NK-92 treated with Interleukin-12 subunit alpha and Interleukin-12 subunit beta, amount 100 ng/mL, for 24 hours (cell line): ENCODE results near the gene OTUD3.
"Not testable (repeated sequence)": the region's sequence is repeated elsewhere in the genome, so short reads cannot be mapped to it uniquely, and the experiment has no call there.

ENCODE experiments used
- DNase-seq: peaks from one replicate; lab custom pipeline; 2025; lab: John Stamatoyannopoulos, UW

OTUD3 gene, protein sequence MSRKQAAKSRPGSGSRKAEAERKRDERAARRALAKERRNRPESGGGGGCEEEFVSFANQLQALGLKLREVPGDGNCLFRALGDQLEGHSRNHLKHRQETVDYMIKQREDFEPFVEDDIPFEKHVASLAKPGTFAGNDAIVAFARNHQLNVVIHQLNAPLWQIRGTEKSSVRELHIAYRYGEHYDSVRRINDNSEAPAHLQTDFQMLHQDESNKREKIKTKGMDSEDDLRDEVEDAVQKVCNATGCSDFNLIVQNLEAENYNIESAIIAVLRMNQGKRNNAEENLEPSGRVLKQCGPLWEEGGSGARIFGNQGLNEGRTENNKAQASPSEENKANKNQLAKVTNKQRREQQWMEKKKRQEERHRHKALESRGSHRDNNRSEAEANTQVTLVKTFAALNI

DNA sequence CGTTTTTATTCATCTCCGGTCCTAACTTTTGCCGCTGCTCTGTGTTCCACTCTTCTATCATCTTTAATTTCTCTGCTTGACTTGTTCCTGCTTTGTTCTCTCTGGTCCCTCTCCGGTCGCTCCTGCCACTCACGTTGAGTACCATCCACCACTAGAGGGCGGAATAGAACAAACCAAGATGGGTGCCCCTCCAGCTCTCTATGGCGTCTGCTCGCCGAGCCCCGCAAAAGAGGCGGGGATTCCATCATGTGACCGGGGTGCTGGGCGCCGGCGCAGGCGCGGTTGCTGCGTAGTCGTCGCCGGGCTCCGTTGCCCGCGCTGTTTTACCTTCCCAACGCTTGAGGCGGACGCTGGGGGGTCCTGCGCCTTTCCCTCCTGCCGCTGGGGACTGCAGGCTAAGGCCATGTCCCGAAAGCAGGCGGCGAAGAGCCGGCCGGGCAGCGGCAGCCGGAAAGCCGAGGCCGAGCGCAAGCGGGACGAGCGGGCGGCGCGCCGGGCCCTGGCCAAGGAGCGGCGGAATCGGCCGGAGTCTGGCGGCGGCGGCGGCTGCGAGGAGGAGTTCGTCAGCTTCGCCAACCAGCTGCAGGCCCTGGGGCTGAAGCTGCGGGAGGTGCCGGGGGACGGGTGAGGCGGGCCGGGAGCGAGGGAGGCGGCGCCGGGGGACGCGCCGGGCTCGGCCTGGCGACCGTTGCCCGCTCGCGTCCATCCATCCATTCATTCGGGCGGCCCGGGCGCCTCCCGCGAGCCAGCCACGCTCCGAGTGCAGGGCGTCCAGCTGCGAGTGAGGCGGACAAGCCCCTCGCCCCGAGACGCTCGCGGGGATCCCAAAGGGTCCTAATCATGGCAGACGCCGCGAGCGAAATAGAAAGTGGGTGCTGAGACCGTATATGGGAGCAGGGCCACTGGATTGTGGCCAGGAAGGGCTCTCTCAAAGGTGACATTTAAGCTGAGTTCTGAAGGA is at the start of gene OTUD3:
Gene OTUD3, plus strand, starts transcription at position 285 of the 961 bp plus-strand sequence. Its CDS starts 119 bp downstream, at position 404.
- peak; percentile 91 for DNase-seq

DNA sequence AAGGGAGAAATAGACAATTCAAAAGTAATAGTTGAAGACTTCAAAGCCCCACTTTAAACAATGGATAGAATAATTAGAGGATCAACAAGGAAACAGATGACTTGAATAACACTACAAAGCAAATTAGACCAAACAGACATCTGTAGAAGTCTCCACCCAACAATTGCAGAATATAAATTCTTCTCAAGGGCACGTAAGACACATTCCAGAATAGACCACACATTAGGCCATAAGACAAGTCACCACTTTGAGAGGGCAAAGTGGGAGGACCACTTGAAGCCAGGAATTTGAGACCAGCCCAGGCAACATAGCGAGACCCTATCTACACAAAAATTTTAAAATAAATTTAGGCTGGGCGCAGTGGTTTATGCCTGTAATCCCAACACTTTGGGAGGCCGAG is 46.6 kb upstream of the OTUD3 start:
- DNase-seq, result no peak

DNA sequence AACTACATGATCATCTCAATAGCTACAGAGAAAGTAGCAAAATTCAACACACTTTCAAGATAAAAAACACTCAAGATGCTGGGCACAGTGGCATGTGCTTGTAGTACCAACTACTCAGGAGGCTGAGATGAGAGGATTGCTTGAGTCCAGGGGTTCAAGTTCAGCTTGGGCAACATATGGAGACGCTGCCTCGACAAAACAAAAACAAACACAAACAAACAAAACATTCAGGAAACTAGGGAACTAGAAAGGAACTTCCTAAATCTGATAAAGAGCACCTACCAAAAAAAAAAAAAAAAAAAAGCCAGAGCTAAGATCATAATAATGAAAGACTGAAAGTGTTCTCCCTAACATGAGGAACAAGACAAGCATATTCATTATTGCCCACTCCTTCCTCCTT is 44.3 kb upstream of the OTUD3 start:
- no peak for DNase-seq

DNA sequence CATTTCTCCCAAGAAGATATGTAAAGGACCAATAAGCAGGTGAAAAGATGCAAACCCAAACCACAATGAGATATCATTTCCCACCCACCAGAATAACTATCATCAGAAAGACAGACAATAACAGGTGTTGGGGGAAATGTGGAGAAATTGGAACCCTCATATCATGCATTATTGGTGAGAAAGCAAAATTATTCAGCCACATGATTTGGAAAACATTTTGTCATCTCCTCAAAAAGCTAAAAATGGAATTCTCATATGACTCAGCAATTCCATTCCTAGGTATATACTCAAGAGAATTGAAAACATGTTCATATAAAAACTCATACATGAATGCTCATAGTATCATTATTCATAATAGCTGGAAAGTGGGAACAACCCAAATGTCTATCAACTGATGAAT is 42.0 kb upstream of the OTUD3 start:
- no peak for DNase-seq

DNA sequence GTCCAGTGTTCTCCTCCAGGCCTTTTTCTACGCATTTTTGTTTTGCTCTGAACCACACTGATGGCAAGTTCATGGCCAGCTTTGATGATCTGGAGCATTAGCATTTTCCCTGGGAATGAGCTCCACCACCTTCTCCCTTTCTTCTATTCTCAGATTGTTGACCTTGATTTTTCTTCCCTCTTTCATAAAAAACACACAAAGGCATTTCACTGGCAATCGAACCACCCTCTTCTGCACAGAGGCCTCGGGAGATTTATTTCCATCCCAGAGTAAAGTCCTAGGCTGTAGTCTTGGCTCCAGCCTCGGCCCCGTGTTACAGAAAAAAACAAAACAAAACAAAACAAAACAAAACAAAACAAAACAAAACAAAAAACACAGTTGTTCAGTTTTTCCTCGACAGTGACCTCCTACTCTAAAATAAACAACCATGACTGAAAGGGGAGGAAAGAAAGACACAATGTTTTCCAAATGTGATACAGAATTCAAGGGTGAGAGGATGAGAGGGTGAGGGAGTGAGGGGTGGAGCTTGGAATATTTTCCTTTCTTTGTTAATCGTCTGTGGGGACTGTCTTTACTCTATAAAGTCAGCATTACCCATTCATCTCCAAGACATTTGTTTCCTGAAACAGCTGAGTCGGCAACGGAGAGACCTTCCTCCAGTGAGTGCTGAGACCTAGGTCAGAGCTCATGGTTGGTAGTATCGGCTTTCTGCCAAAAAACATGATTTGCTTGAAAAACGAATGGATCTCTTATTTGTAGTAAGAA is 37.3 kb upstream of the OTUD3 start:
- no peak for DNase-seq

DNA sequence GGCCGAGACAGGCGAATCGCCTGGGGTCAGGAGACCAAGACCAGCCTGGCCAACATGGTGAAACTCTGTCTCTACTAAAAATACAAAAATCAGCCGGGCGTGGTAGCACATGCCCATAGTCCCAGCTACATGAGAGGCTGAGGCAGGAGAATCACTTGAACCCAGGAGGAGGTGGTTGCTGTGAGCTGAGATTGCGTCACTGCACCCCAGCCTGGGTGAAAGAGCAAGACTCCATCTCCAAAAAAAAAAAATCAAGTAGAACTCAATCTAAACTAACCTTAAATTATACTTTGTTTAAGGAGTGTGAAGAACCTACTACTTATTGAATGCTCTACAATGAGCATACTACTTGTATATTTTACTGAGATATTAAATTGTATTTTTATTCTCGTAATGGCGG is 36.6 kb upstream of the OTUD3 start:
- DNase-seq, result no peak

DNA sequence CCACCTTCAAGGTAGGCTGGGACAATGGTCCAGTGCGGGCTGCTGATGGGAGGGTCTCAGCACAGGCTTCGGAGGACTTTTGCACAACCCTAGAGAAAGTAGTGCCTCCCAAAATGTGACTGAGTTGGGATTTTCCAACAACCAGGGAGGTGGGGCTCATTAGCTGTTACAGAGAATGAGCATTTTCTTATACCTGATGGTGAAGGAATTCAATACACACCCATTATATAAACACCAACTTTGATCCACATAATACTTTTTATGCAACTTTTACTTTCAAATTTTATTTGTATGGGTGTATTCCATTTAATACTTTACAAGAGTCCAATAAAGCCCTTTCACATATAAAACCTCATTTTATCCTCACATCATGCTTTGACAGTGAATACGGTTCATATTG is 35.9 kb upstream of the OTUD3 start:
- no peak for DNase-seq

DNA sequence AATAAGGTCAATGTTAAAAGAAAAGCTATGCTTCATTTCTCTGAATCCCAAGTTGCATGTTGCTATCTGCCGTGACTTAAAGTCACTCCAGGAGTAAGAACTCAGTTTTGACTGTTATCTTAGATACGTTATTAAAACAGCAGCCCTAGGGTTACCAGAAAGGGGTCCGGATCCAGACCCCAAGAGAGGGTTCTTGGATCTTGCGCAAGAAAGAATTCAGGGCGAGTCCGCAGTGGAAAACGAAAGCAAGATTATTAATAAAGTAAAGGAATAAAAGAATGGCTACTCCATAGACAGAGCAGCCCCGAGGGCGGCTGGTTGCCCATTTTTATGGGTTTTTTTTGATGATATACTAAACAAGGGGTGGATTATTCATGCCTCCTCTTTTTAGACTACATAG is 34.9 kb upstream of the OTUD3 start:
- not testable (repeated sequence) for DNase-seq

DNA sequence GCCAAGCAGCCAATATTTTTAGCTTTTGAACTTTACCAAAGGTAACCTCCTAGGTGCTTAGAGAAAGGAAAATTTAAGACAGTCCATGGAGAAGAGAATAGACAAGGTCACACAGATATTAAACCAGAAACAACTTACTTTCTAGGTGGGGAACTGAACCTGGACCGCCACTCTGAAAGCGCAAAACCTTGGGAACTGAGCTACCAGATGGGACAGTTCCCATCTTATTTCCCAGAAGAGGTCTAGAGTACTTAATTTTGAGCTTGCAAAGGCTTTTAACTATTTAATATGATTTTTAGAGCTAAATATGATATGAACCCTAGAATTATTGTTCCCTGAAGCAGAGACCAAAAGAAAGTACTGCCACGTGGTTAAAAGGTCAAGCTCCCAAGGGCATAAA is 32.9 kb upstream of the OTUD3 start:
- DNase-seq, result not testable (repeated sequence)

DNA sequence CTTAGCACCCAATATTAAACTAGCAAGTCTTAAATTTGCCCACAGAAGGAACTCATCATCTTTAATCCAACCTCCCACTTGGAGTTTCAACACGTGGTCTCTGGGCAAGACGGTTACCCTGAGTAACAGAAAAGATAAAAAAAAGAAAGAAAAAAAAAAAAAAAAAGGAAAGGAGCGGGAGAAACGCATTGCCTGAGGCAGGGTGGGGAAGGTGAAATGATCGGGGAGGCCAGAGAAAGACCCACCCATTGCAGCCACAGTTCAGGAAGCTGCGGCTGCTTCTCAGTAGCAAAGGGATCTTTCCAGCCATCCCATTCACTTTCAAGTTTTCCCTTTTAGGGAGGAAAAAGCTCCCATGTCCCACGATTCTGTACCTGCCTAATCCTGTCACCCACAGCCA is 32.0 kb upstream of the OTUD3 start:
- DNase-seq, result no peak

DNA sequence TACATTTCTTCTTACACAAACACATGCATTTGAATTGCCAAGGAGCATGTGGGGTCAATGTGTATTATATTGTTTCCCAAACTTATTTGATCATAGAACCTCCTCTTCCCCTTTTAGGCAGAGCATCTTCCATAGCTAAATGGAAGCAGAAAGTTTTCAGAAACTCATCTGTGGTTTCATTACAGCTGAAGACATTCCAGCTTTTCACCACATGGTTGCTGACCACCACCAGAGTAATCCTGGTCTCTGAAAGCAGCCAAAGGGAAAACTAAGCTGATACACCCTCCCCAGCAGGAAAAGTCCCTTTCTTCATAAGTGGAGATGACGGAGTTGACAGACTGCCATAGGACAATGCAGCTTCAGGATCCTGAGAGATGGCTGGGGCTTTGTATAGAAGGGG is 30.2 kb upstream of the OTUD3 start:
- DNase-seq, result no peak

DNA sequence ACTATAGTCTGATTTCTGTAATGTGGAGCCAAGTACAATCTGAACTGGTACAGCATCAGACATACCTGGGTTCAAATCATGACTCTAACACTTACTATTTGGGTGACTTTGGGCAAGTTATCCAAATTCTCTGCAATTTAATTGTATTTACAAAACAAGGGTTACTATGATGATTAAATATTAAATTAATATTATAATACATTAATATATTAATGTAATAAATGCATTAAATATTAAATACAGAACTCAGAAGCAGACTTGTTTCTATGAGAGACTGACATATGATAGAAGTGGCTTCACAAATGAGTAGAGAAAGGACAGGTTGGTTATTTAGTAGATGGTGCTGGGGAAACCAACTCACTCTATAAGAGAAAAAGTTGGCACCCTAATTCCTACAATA is 27.3 kb upstream of the OTUD3 start:
- no peak for DNase-seq

DNA sequence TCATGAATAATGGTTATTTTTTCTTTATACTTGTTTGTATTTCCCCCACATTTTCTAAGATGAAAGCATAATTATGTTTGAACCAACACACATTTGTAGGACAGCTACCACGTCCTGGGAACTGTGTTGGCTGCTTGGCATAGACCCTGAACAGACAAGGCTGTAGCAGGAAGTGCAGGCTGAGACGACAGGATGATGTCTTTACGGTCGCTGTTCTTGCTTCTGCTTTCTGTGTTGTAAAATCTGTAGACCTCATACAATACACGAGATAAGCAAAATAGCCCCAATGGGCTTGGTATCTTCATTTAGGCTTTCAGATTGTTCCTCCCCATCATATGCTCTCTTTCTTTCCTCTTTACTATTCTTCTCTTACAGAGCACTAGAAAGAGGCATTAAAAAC is 23.3 kb upstream of the OTUD3 start:
- no peak for DNase-seq

DNA sequence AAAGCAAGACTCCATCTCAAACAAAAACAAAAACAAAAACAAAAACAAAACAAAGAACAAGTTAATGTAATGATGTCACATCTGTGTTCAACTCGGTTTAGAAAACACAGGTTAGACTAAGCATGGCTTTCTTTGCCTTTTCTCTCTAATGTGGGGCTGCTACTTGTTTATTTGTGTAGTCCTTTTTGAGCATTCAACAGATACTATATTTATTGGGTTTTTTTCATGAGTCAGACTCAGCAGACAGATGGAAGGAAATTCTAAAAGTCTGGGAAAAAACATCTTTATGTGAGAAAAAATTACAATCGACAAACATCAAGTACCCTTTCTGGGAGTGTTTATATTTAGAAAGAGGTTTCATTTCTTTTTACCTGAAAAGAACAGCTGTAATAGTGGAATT is 22.3 kb upstream of the OTUD3 start:
- DNase-seq, result no peak

DNA sequence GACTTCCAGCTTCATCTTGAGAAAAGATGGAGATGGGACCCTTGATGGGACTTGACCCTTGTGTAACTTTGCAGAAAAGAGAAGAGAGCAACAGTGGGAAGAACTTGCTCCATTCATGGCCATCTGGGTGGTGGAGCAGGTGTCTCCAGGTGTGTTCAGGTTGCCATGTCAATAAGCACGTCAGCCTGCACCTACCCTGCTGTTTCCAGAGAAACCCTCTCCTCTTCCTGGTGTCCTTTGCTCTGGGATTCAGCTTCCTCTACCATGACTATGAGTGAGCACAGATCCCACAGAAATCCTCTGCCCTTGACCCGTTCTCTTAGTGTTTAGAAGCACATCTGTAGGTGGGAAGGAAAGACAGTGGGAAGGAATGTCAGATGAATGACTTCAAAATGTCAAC is 21.8 kb upstream of the OTUD3 start:
- no peak for DNase-seq

DNA sequence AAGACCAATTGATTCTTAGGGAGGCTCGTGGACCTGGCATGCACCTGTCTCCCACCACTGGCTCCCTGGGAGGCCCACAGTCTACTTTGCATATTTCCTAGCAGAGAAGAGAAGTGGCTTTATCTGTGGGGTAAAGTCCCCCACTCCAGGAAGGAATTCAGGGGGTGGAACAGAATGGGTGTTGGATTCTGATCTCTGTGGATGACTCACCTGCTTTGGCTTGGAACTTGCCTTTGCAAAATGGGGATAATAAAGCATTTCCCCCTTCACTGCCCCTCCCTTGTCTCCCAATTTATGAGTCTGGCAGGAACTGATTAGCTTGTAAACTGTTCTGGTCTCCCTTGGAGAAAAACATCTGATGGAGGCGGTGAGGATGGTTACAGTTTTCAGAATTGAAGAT is 21.2 kb upstream of the OTUD3 start:
- DNase-seq, result no peak

DNA sequence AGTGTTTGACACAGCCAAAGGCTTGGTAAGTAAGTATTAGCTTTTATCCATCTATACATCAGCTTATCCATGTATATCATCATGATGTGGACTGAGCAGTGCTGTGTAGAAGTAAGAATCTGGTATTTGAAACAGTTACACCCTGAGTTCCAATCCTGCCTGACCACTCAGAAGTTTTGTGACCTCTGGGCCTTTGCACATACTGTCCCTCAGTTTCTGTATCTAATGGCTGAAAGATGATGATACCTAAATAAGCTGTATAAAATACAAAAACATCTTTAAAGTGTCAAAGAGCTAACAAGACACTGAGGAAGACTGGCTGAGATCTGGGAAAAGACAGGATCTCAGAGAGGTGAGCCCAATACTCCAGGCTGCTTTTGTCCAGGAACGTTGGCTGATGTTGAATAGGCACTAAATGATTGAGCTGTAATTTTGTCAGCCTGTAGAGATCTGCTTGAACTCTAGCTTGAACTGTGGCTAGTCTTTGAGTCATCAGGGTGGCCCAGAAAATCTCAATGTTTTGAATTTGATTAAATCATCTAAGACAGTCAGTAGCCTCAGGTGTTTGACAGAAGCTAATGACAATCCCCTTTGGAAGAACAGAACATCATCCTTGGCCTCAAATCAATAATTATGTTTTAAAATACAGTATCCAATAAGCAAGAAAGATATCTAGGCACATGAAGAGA is 20.2 kb upstream of the OTUD3 start:
- no peak for DNase-seq

DNA sequence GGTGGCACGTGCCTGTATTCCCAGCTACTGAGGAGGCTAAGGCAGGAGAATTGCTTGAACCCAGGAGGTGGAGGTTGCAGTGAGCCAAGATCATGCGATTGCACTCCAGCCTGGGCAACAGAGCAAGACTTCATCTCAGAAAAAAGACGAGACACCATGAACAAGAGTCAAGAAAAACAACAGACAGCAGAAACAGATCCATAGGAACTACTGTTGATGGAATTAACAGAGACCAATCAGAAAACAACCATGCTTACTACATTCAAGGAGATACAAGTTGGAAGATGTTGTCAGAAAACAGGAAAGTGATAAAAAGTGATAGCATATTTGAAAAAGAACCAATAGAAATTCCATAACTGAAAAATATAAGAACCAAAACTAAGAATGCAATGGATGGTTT is 19.3 kb upstream of the OTUD3 start:
- no peak for DNase-seq

DNA sequence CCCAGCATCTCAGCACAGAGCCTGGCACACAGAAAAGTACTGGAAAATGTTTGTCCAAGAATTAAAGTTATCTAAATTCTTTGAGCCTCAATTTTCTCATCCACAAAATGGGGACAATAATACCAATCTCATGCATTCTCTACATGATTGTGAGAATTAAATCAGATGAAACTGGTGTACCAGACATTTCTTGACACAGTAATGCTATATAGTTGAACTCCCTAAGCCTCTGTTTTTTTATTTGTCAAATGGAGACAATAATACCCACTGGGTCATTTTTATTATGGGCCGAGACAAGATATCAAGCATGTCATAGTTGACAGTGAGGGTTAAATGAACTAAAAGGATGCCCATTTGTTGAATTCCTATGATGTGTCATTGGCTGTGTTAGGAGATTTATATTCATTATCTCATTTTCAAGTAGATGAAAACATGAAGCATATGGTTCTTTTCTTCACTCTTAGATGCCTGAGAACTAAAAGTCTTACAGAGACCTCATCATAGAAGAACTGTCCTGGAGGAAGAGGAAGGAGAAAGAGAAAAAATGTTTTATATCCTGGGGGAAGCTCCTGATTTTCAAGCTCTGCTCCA is 17.5 kb upstream of the OTUD3 start:
- DNase-seq, result no peak

DNA sequence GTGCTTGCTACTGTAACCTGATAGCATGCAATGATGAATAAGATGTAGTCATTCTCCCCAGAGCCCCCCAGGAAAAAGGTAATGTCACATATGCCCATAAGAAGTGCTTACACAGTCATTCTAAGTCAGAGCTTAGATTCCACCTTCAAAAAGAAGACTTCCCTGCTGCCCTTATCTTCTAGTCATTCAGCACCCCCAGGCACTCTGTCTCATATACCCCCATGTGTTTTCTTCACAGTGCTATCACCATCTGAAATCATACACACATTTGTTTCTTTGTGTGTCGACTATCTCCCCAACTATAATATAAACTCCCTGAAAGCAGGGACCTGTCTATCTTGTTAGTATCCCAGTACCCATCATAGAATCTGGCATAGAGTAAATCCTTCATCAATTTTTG is 16.2 kb upstream of the OTUD3 start:
- no peak for DNase-seq

DNA sequence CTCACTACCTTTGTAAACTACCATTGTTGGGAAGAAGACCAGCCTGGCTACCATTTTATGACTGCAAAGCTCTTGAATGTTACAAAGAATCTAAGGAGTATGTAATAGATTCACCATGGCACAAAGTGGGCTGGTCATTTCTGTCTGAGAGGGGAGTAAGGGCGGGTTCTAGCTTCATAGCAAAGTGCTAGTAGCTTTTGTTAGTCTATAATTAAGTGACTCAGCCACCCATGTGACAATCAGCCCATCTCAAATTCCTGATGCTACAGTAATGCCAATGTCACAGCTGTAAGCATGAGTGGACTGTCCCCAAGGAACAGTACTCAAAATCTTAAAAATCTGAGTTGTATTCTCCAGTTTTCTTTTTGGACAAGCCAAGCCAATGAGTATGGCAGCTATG is 15.4 kb upstream of the OTUD3 start:
- no peak for DNase-seq
